ENCODE data around the gene ALKBH6. TPM values are rescaled to one million over a fixed set of nuclear protein-coding genes. Genes with fewer than 3 reads are reported as not detected.
A peak's percentile ranks its signal among the peaks of the same experiment; 100 is the strongest.

ALKBH6 gene
- total and polyA plus RNA-seq, 2 of the 13 experiments (the other 11 are each of a cell fraction or from before 2014, with no cell fraction given), result 13.7 to 18.1 TPM

GRCh38 chr19:36054119-36054732 lies 40.2 kb upstream of the ALKBH6 start, which contains the start of gene THAP8 (continued):
- TF ChIP-seq ZNF407 (CRISPR knock-in tag; IDR thresholded peaks at IDR 0.05; ENCODE audit: not compliant biosample characterization) (peak; percentile 13), KMT2B (CRISPR knock-in tag; IDR thresholded peaks at IDR 0.05) (peak; percentile 53; the same call in 1 of the 2 replicates), MAFF (IDR thresholded peaks at IDR 0.05; ENCODE audit: low read depth, low read length) (0 out of 2 replicates have a peak, but pooled peaks have one; percentile 26), ZHX1 (CRISPR knock-in tag; IDR thresholded peaks at IDR 0.05; ENCODE audit: low read depth) (peak; percentile 66; the same call in 1 of the 2 replicates), UBTF (CRISPR knock-in tag; IDR thresholded peaks at IDR 0.05) (peak; percentile 40), MED8 (CRISPR knock-in tag; IDR thresholded peaks at IDR 0.05; ENCODE audit: insufficient replicate concordance) (peak; percentile 70), HMG20B (CRISPR knock-in tag; conservative IDR thresholded peaks at IDR 0.05) (no peak), MZF1 (CRISPR knock-in tag; IDR thresholded peaks at IDR 0.05; ENCODE audit: borderline replicate concordance) (0 out of 2 replicates have a peak, but pooled peaks have one; percentile 53), ZNF180 (CRISPR knock-in tag; IDR thresholded peaks at IDR 0.05; ENCODE audit: borderline replicate concordance, low read depth) (0 out of 2 replicates have a peak, but pooled peaks have one; percentile 39), ZNF883 (CRISPR knock-in tag; IDR thresholded peaks at IDR 0.05; ENCODE audit: not compliant biosample characterization) (peak; percentile 63), ERF (CRISPR knock-in tag; IDR thresholded peaks at IDR 0.05) (peak; percentile 96), CEBPB (IDR thresholded peaks at IDR 0.05; ENCODE audit: borderline replicate concordance, low read depth, low read length) (no peak; the same call in 1 of the 2 replicates), CHCHD3 (CRISPR knock-in tag; IDR thresholded peaks at IDR 0.05) (no peak), ZNF781 (CRISPR knock-in tag; IDR thresholded peaks at IDR 0.05; ENCODE audit: borderline replicate concordance, not compliant biosample characterization) (peak; percentile 86), TBP (CRISPR knock-in tag; IDR thresholded peaks at IDR 0.05) (no peak)

Data from HepG2 (cell line).